ENCODE results near the gene SLC26A8. TPM values are rescaled to one million over a fixed set of nuclear protein-coding genes. Genes with fewer than 3 reads are reported as not detected.

The SLC26A8 gene
- total and polyA plus RNA-seq, 2 of the 13 experiments (the other 11 are each of a cell fraction or from before 2014, with no cell fraction given) = 0.46 TPM; not detected in 1

DNA sequence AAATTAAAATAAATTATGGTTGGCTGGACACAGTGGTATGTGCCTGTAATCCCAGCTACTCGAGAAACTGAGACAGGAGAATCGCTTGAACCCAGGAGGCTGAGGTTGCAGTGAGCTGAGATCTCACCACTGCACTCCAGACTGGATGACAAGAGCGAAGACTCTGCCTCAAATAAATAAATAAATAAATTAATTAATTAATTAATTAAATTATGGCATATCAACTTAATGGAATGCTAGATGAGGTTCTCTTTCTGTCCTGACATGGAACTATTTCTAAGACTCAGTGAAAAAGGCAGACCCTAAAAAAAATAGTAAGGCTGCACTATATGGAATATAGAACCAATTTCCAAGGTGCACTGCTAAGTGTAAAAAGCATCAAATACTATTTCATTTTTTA, 108.4 kb downstream of the SLC26A8 start:
- Histone ChIP-seq H3K9me3 (ENCODE audit: low read length) (peaks cover 2% of the 10 kb centered on the region; the same call in 1 of the 2 replicates), H3K27me3 (ENCODE audit: control insufficient read depth in 1 of 2, insufficient read depth in 2 of 2, low read length in 2 of 2) (no peaks in the 10 kb centered on the region; a peak in 1 of 5 replicates), H3K4me1 (ENCODE audit: insufficient read depth, low read length) (peaks cover 28% of the 10 kb centered on the region), H3K4me3 (replicated peaks in 1 of 3; ENCODE audit: insufficient read depth in 1 of 3, low read depth in 2 of 3, low read length in 3 of 3) (no peak overlapping the region), H3K79me2 (ENCODE audit: insufficient read depth, low read length) (peaks cover 88% of the 10 kb centered on the region), H2AFZ (ENCODE audit: low read length) (no peak overlapping the region), H3K4me2 (ENCODE audit: low read depth, low read length) (no peak overlapping the region), H3K9ac (ENCODE audit: insufficient read depth, low read depth, low read length) (no peak overlapping the region), H3K27ac (ENCODE audit: extremely low read length, insufficient read depth, low read length) (no peak overlapping the region), H3K36me3 (replicated peaks in 1 of 2; ENCODE audit: control insufficient read depth in 1 of 2, insufficient read depth in 2 of 2, low read length in 2 of 2) (peaks cover 11 to 46% of the 10 kb centered on the region in 2 experiments), H4K20me1 (ENCODE audit: insufficient read depth, low read length) (peaks cover 34% of the 10 kb centered on the region)
- ChIA-PET POLR2A (no interaction called here), CTCF (ENCODE audit: low intra/inter-chr PET ratio, low total read pairs) (no interaction called here)
- TF ChIP-seq, protein P1, sequence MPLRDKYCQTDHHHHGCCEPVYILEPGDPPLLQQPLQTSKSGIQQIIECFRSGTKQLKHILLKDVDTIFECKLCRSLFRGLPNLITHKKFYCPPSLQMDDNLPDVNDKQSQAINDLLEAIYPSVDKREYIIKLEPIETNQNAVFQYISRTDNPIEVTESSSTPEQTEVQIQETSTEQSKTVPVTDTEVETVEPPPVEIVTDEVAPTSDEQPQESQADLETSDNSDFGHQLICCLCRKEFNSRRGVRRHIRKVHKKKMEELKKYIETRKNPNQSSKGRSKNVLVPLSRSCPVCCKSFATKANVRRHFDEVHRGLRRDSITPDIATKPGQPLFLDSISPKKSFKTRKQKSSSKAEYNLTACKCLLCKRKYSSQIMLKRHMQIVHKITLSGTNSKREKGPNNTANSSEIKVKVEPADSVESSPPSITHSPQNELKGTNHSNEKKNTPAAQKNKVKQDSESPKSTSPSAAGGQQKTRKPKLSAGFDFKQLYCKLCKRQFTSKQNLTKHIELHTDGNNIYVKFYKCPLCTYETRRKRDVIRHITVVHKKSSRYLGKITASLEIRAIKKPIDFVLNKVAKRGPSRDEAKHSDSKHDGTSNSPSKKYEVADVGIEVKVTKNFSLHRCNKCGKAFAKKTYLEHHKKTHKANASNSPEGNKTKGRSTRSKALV (CRISPR knock-in tag; IDR thresholded peaks at IDR 0.05) = no peak
- no peak for TF ChIP-seq MBNL3 (CRISPR knock-in tag; conservative IDR thresholded peaks at IDR 0.05)
- no peak for TF ChIP-seq ZC3H4 (CRISPR knock-in tag; IDR thresholded peaks at IDR 0.05; ENCODE audit: borderline replicate concordance)
- TF ChIP-seq, protein P2, sequence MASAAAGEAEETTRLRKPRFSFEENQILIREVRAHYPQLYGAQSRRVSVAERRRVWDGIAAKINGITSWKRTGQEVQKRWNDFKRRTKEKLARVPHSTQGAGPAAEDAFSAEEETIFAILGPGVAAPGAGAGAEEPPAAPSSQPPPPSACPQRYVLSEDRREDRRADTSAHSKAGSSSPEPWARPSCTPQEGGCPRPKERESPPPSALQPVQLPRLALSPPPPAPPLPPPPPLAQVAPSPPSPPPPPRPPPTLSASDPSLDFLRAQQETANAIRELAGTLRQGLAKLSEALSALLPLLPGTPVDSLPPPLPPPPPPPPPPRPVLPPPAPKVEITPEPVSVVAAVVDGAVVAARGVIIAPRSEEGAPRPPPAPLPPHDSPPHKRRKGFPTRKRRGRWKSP (CRISPR knock-in tag; IDR thresholded peaks at IDR 0.05) = no peak
- TF ChIP-seq PRPF4 (IDR thresholded peaks at IDR 0.05; ENCODE audit: low read depth, low read length, poor library complexity, severe bottlenecking) = no peak
- no peak for TF ChIP-seq ZNF510 (CRISPR knock-in tag; IDR thresholded peaks at IDR 0.05; ENCODE audit: low read depth)
- ATAC-seq = no peak
- no peak for DNase-seq (ENCODE audit: low spot score)
- in situ Hi-C loops (cut with HindIII; ENCODE audit: extremely low pct_ligation_motif_present, low pct_unique_long_range_greater_than_20kb) (no loop called here), intact Hi-C loops (cut with micrococcal nuclease; ENCODE audit: unreplicated experiment) (no loop called here)
- no TSS peak for BruUV-seq (replicated peaks)
- no peak for FAIRE-seq
- WGBS (ENCODE audit: low lambda C conversion rate) = over 99% methylated on average over 3 of the region's 3 CpGs
